ENCODE results near the gene CAPN5.

DNA sequence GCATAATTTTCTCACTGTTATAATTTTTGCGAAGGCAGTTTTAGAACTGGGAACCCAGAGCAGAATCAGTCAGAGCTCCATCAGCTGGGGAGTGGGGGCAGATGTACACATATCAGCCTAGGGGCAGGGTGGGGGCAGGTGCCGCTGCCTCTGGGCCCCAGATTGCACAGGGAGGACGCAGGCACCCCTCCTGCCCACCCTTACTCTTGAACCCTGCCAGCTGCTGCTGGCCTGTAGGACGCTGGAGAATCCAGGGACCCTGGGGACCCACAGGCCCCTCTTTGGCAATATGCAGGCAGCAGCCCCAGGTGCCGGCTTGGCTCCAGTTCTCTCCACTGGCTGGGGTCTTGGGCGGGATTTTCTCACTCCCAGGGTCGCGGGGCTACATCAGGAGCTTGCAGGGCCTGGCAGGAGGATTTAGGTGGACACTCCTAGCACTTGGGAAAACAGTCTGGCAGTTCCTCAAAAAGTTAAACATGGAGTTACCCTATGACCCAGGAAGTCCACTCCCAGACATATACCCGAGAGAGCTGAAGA is 8.8 kb upstream of the CAPN5 start:
- TF ChIP-seq, protein P1, sequence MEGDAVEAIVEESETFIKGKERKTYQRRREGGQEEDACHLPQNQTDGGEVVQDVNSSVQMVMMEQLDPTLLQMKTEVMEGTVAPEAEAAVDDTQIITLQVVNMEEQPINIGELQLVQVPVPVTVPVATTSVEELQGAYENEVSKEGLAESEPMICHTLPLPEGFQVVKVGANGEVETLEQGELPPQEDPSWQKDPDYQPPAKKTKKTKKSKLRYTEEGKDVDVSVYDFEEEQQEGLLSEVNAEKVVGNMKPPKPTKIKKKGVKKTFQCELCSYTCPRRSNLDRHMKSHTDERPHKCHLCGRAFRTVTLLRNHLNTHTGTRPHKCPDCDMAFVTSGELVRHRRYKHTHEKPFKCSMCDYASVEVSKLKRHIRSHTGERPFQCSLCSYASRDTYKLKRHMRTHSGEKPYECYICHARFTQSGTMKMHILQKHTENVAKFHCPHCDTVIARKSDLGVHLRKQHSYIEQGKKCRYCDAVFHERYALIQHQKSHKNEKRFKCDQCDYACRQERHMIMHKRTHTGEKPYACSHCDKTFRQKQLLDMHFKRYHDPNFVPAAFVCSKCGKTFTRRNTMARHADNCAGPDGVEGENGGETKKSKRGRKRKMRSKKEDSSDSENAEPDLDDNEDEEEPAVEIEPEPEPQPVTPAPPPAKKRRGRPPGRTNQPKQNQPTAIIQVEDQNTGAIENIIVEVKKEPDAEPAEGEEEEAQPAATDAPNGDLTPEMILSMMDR (IDR thresholded peaks at IDR 0.05; ENCODE audit: insufficient read depth, low read length): no peak
- TF ChIP-seq, protein P2, sequence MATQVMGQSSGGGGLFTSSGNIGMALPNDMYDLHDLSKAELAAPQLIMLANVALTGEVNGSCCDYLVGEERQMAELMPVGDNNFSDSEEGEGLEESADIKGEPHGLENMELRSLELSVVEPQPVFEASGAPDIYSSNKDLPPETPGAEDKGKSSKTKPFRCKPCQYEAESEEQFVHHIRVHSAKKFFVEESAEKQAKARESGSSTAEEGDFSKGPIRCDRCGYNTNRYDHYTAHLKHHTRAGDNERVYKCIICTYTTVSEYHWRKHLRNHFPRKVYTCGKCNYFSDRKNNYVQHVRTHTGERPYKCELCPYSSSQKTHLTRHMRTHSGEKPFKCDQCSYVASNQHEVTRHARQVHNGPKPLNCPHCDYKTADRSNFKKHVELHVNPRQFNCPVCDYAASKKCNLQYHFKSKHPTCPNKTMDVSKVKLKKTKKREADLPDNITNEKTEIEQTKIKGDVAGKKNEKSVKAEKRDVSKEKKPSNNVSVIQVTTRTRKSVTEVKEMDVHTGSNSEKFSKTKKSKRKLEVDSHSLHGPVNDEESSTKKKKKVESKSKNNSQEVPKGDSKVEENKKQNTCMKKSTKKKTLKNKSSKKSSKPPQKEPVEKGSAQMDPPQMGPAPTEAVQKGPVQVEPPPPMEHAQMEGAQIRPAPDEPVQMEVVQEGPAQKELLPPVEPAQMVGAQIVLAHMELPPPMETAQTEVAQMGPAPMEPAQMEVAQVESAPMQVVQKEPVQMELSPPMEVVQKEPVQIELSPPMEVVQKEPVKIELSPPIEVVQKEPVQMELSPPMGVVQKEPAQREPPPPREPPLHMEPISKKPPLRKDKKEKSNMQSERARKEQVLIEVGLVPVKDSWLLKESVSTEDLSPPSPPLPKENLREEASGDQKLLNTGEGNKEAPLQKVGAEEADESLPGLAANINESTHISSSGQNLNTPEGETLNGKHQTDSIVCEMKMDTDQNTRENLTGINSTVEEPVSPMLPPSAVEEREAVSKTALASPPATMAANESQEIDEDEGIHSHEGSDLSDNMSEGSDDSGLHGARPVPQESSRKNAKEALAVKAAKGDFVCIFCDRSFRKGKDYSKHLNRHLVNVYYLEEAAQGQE (IDR thresholded peaks at IDR 0.05; ENCODE audit: insufficient replicate concordance, low read depth): no peak
- TF ChIP-seq POLR2AphosphoS5 (IDR thresholded peaks at IDR 0.05; ENCODE audit: low read depth) (no peak), GABPA (IDR thresholded peaks at IDR 0.05; ENCODE audit: low read depth) (no peak)

All from HL-60 (cell line).